ENCODE measurements around the gene GALNT7. TPM values are rescaled to one million over a fixed set of nuclear protein-coding genes. Genes with fewer than 3 reads are reported as not detected.

Gene GALNT7
- total RNA-seq, 1 experiment from 2014 or later: 13.8 TPM

DNA sequence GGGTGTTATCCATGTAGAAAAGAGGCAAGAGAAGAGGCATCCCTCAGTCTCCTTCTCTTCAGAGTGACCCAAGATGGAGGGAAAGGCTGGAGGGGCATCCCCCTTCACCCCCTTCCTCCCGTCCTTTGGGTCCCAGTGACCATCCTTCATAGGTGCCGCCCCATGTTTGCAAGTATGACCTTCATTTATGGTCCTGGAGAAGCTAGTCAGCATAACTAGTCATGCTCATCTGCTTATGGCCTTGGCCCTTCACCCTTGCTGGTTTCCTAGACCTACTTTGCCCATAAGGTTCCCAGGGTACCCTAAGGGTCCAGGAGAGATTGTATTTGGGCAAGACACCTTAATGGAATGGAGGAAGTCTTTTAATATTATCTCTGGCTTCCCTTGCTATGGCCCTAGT, 118.9 kb downstream of the GALNT7 start:
- Histone ChIP-seq H3K27me3 (ENCODE audit: low read length) (no peaks in the 10 kb centered on the region), H3K4me1 (ENCODE audit: insufficient read depth, low read length) (no peaks in the 10 kb centered on the region), H2AFZ (ENCODE audit: low read length) (no peak overlapping the region), H3K4me3 (ENCODE audit: low read length) (no peak overlapping the region), H3K27ac (ENCODE audit: low read length) (no peak overlapping the region), H3K4me2 (ENCODE audit: low read length) (no peak overlapping the region), H3F3A (ENCODE audit: low read length, unreplicated experiment) (no peaks in the 10 kb centered on the region), H3K9me2 (replicated peaks; ENCODE audit: low read length) (no peaks in the 10 kb centered on the region), H3K9ac (ENCODE audit: low read length) (no peak overlapping the region), H3K9me3 (ENCODE audit: low read length) (peaks cover 15% of the 10 kb centered on the region; the same call in 1 of the 2 replicates), H3K36me3 (ENCODE audit: low read depth, low read length) (peaks cover 15% of the 10 kb centered on the region; the same call in 1 of the 2 replicates), H4K20me1 (ENCODE audit: low read length) (no peaks in the 10 kb centered on the region), H3K79me2 (ENCODE audit: low read length) (no peaks in the 10 kb centered on the region)
- CTCF ChIA-PET: no interaction called here
- TF ChIP-seq EZH2phosphoT487 (IDR thresholded peaks at IDR 0.05; ENCODE audit: borderline replicate concordance, low read length) (no peak), EZH2 (IDR thresholded peaks at IDR 0.05; ENCODE audit: low read length, unreplicated experiment) (no peak)
- TF ChIP-seq, protein P1, sequence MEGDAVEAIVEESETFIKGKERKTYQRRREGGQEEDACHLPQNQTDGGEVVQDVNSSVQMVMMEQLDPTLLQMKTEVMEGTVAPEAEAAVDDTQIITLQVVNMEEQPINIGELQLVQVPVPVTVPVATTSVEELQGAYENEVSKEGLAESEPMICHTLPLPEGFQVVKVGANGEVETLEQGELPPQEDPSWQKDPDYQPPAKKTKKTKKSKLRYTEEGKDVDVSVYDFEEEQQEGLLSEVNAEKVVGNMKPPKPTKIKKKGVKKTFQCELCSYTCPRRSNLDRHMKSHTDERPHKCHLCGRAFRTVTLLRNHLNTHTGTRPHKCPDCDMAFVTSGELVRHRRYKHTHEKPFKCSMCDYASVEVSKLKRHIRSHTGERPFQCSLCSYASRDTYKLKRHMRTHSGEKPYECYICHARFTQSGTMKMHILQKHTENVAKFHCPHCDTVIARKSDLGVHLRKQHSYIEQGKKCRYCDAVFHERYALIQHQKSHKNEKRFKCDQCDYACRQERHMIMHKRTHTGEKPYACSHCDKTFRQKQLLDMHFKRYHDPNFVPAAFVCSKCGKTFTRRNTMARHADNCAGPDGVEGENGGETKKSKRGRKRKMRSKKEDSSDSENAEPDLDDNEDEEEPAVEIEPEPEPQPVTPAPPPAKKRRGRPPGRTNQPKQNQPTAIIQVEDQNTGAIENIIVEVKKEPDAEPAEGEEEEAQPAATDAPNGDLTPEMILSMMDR (conservative IDR thresholded peaks at IDR 0.05; ENCODE audit: low read depth, low read length): no peak
- BruUV-seq (replicated peaks): no TSS peak
- ATAC-seq (no peak), DNase-seq (no peak)
- POLR2A ChIA-PET (ENCODE audit: unreplicated experiment): no interaction called here
- intact Hi-C loops (cut with micrococcal nuclease): no loop called here

DNA sequence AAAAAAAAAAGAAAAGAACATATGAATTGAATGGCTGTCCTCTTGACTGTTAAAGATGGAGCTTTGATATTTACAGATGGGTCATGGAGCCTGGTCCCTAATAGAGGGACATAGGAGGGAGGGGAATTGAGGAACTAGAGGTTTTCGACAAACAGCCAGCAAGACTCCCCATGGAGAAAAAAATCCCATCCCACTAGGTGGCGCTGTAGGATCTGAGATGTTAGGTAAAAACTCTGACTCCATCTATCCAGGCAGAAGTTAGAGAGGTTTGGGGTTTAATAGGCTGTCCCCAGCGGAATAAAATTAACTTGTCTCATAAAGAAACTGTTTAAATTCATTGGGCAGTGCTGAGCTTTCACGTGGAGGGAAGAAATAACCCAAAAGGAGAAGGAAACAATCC, 119.7 kb downstream of the GALNT7 start:
- Histone ChIP-seq H3K4me2 (ENCODE audit: low read length) (no peak overlapping the region), H2AFZ (ENCODE audit: low read length) (no peak overlapping the region), H3K27ac (ENCODE audit: low read length) (no peak overlapping the region), H3K36me3 (ENCODE audit: low read depth, low read length) (peaks cover 15% of the 10 kb centered on the region; the same call in 1 of the 2 replicates), H3K9me2 (replicated peaks; ENCODE audit: low read length) (no peaks in the 10 kb centered on the region), H3K9me3 (ENCODE audit: low read length) (peaks cover 15% of the 10 kb centered on the region; the same call in 1 of the 2 replicates), H3K9ac (ENCODE audit: low read length) (no peak overlapping the region), H3F3A (ENCODE audit: low read length, unreplicated experiment) (no peaks in the 10 kb centered on the region), H3K27me3 (ENCODE audit: low read length) (no peaks in the 10 kb centered on the region), H3K79me2 (ENCODE audit: low read length) (no peaks in the 10 kb centered on the region), H3K4me1 (ENCODE audit: insufficient read depth, low read length) (no peaks in the 10 kb centered on the region), H4K20me1 (ENCODE audit: low read length) (no peaks in the 10 kb centered on the region), H3K4me3 (ENCODE audit: low read length) (no peak overlapping the region)
- intact Hi-C loops (cut with micrococcal nuclease): no loop called here
- ChIA-PET POLR2A (ENCODE audit: unreplicated experiment) (no interaction called here), CTCF (no interaction called here)
- TF ChIP-seq EZH2 (IDR thresholded peaks at IDR 0.05; ENCODE audit: low read length, unreplicated experiment) (no peak), EZH2phosphoT487 (IDR thresholded peaks at IDR 0.05; ENCODE audit: borderline replicate concordance, low read length) (no peak)
- TF ChIP-seq, protein P1 (conservative IDR thresholded peaks at IDR 0.05; ENCODE audit: low read depth, low read length): peak; percentile 67
- DNase-seq (peak; percentile 72), ATAC-seq (no peak)
- BruUV-seq (replicated peaks): no TSS peak

DNA sequence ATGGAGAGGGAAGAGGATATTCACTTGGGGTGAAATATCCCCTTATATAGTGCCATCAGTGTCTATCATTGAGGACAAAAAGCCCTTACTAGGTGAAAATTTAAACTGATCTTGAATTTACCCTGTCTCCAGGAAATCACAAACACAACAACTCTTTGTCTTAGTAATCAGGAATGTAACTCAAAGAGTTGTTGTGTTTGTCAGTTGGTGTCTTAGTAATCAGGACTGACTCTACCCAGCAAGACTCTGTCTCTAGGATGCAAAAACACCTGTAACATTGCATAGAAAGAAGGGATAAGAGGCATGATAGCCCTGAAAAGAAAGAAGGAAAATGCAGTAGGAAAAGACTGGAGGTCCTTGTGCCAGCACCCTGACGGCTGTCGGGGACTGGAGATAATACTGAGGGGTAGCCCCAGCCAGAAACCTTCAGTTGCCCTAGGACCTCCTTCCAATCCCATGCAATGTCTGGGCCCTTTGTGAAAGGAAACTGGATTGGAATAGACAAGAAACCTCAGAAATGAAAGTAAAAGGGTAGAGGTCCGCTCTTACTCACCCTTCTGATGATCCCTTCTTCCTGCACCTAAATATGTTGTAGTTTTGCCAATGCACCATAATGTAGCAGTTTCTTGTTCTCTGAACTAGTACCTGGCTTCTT, 120.2 kb downstream of the GALNT7 start:
- no peak overlapping the region for H3K9ac ChIP-seq (ENCODE audit: low read length)
- DNase-seq (no peak), ATAC-seq (no peak)
- no peak overlapping the region for H3K4me3 ChIP-seq (ENCODE audit: low read length)
- no peak overlapping the region for H3K4me2 ChIP-seq (ENCODE audit: low read length)
- peaks cover 13% of the 10 kb centered on the region; the same call in 1 of the 2 replicates for H3K9me3 ChIP-seq (ENCODE audit: low read length)
- CTCF ChIA-PET: no interaction called here
- no peaks in the 10 kb centered on the region for H3K4me1 ChIP-seq (ENCODE audit: insufficient read depth, low read length)
- TF ChIP-seq, protein P1 (conservative IDR thresholded peaks at IDR 0.05; ENCODE audit: low read depth, low read length): no peak
- TF ChIP-seq EZH2phosphoT487 (IDR thresholded peaks at IDR 0.05; ENCODE audit: borderline replicate concordance, low read length): no peak
- no peak for TF ChIP-seq EZH2 (IDR thresholded peaks at IDR 0.05; ENCODE audit: low read length, unreplicated experiment)
- H3K79me2 ChIP-seq (ENCODE audit: low read length): no peaks in the 10 kb centered on the region
- POLR2A ChIA-PET (ENCODE audit: unreplicated experiment): no interaction called here
- intact Hi-C loops (cut with micrococcal nuclease): no loop called here
- H3K36me3 ChIP-seq (ENCODE audit: low read depth, low read length): peaks cover 15% of the 10 kb centered on the region; the same call in 1 of the 2 replicates
- H4K20me1 ChIP-seq (ENCODE audit: low read length): no peaks in the 10 kb centered on the region
- no peaks in the 10 kb centered on the region for H3F3A ChIP-seq (ENCODE audit: low read length, unreplicated experiment)
- H3K27me3 ChIP-seq (ENCODE audit: low read length): no peaks in the 10 kb centered on the region
- no peaks in the 10 kb centered on the region for H3K9me2 ChIP-seq (replicated peaks; ENCODE audit: low read length)
- H3K27ac ChIP-seq (ENCODE audit: low read length): no peak overlapping the region
- BruUV-seq (replicated peaks): no TSS peak
- no peak overlapping the region for H2AFZ ChIP-seq (ENCODE audit: low read length)

Measured in PC-3 (cell line).